WTC11 (cell line): ENCODE data around the gene CRYBA1.

Experiments
- NR1H2 ChIP-seq: sonication (generic); formaldehyde crosslinking; IDR thresholded peaks from 2 replicates; pipeline ENCODE4 v1.9.0; 2021; ENCODE audit warnings: mild to moderate bottlenecking, moderate library complexity, missing genetic modification reagents
- TF ChIP-seq, protein P1 (sequence below): fragments of 200-600 bp; IDR thresholded peaks from 2 replicates; pipeline ENCODE4 v1.8.0; 2022; ENCODE audit warnings: antibody characterized with exemption
- TF ChIP-seq, protein P2 (sequence below): sonication (generic); formaldehyde crosslinking; IDR thresholded peaks from 2 replicates; pipeline ENCODE4 v1.8.0; 2023; ENCODE audit warnings: missing genetic modification reagents, mild to moderate bottlenecking, borderline replicate concordance
- TF ChIP-seq, protein P3 (sequence below): sonication (generic); formaldehyde crosslinking; IDR thresholded peaks from 2 replicates; pipeline ENCODE4 v1.8.1; 2023; ENCODE audit warnings: mild to moderate bottlenecking, missing genetic modification reagents

DNA sequence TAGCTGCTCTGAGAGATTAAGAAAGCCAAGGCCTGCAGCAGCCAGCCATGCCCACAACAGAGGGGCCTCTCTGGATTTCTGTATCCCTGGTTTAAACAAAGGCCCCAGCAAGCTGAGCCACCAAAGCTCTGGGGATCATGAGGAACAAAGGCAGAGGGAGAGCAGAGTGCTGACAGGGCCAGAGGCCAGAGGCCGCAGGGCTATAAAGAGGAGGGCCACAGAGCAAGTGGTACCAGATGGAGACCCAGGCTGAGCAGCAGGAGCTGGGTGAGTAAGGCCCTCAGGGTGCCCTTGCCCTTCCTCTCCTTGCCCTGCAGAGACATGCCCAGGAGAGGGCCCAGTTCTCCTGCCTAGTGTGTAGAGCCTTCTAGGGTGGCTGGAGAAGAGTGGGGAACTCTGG is at the start of gene CRYBA1:
- TF ChIP-seq, protein P1, sequence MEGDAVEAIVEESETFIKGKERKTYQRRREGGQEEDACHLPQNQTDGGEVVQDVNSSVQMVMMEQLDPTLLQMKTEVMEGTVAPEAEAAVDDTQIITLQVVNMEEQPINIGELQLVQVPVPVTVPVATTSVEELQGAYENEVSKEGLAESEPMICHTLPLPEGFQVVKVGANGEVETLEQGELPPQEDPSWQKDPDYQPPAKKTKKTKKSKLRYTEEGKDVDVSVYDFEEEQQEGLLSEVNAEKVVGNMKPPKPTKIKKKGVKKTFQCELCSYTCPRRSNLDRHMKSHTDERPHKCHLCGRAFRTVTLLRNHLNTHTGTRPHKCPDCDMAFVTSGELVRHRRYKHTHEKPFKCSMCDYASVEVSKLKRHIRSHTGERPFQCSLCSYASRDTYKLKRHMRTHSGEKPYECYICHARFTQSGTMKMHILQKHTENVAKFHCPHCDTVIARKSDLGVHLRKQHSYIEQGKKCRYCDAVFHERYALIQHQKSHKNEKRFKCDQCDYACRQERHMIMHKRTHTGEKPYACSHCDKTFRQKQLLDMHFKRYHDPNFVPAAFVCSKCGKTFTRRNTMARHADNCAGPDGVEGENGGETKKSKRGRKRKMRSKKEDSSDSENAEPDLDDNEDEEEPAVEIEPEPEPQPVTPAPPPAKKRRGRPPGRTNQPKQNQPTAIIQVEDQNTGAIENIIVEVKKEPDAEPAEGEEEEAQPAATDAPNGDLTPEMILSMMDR, result no peak
- TF ChIP-seq, protein P2, sequence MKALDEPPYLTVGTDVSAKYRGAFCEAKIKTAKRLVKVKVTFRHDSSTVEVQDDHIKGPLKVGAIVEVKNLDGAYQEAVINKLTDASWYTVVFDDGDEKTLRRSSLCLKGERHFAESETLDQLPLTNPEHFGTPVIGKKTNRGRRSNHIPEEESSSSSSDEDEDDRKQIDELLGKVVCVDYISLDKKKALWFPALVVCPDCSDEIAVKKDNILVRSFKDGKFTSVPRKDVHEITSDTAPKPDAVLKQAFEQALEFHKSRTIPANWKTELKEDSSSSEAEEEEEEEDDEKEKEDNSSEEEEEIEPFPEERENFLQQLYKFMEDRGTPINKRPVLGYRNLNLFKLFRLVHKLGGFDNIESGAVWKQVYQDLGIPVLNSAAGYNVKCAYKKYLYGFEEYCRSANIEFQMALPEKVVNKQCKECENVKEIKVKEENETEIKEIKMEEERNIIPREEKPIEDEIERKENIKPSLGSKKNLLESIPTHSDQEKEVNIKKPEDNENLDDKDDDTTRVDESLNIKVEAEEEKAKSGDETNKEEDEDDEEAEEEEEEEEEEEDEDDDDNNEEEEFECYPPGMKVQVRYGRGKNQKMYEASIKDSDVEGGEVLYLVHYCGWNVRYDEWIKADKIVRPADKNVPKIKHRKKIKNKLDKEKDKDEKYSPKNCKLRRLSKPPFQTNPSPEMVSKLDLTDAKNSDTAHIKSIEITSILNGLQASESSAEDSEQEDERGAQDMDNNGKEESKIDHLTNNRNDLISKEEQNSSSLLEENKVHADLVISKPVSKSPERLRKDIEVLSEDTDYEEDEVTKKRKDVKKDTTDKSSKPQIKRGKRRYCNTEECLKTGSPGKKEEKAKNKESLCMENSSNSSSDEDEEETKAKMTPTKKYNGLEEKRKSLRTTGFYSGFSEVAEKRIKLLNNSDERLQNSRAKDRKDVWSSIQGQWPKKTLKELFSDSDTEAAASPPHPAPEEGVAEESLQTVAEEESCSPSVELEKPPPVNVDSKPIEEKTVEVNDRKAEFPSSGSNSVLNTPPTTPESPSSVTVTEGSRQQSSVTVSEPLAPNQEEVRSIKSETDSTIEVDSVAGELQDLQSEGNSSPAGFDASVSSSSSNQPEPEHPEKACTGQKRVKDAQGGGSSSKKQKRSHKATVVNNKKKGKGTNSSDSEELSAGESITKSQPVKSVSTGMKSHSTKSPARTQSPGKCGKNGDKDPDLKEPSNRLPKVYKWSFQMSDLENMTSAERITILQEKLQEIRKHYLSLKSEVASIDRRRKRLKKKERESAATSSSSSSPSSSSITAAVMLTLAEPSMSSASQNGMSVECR, result no peak
- TF ChIP-seq, protein P3, sequence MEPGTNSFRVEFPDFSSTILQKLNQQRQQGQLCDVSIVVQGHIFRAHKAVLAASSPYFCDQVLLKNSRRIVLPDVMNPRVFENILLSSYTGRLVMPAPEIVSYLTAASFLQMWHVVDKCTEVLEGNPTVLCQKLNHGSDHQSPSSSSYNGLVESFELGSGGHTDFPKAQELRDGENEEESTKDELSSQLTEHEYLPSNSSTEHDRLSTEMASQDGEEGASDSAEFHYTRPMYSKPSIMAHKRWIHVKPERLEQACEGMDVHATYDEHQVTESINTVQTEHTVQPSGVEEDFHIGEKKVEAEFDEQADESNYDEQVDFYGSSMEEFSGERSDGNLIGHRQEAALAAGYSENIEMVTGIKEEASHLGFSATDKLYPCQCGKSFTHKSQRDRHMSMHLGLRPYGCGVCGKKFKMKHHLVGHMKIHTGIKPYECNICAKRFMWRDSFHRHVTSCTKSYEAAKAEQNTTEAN (CRISPR knock-in tag), result no peak
- TF ChIP-seq NR1H2 (CRISPR knock-in tag), result no peak
